ENCODE data around the gene HPSE2.

GRCh38 chr10:98919899-98920298 is 315.8 kb downstream of the HPSE2 start:
- no peak for TF ChIP-seq CTCF (IDR thresholded peaks at IDR 0.05; ENCODE audit: low read depth, low read length)
- TF ChIP-seq EZH2phosphoT487 (IDR thresholded peaks at IDR 0.05; ENCODE audit: low read depth): no peak
